K562 (cell line): ENCODE data around the gene PIBF1. TPM values are rescaled to one million over a fixed set of nuclear protein-coding genes. Genes with fewer than 3 reads are reported as not detected.

Source experiments
- COPS2 ChIP-seq: fragments of 450-650 bp; conservative IDR thresholded peaks from 2 replicates; pipeline ENCODE4 v1.6.1; 2016; ENCODE audit warnings: mild to moderate bottlenecking, moderate library complexity
- MTF1 ChIP-seq: fragments of 250-450 bp; sonication (Bioruptor Pico); IDR thresholded peaks from 2 replicates; pipeline ENCODE4 v1.9.0; 2021; ENCODE audit warnings: moderate library complexity, mild to moderate bottlenecking, inconsistent platforms, borderline replicate concordance
- SMAD3 ChIP-seq: fragments of 450-650 bp; formaldehyde crosslinking; conservative IDR thresholded peaks from 2 replicates; pipeline ENCODE4 v1.4.0; 2020; ENCODE audit warnings: mild to moderate bottlenecking
- polyA plus RNA-seq, 8 experiments: library from polyadenylated mRNA; depleted of rRNA in 4 of 8; stranded (reverse) in 5 of 8; unstranded in 3 of 8; fragments of >200 nt; fragmentation: Nextera tagmentation in 2 of 8; fragmentation: Illumina TruSeq in 1 of 8; extraction: Ambion mirVana in 2 of 8; extraction: Trizol in 1 of 8; gene quantifications; 2 replicates each; pipeline versions ENCODE4 v1.2.1 to v1.2.3, GENCODE V29; 2011 to 2014; ENCODE audit warnings: inconsistent platforms in 1 of 8, missing spikeins in 1 of 8
- total RNA-seq, 7 experiments: library from RNA; depleted of rRNA in 6 of 7; stranded (reverse); fragments of >200 nt in 6 of 7; fragmentation: Illumina TruSeq in 2 of 7; extraction: Trizol in 2 of 7; gene quantifications; 2 replicates each; pipeline versions ENCODE4 v1.2.1 to v1.2.3, GENCODE V29; 2011 to 2021; ENCODE audit warnings: low replicate concordance in 1 of 7
- TF ChIP-seq, protein P1 (sequence below): sonication (generic); formaldehyde crosslinking; IDR thresholded peaks from 2 replicates; pipeline ENCODE4 v1.8.0; 2022; ENCODE audit warnings: missing genetic modification reagents, mild to moderate bottlenecking, borderline replicate concordance
- TF ChIP-seq, protein P2 (sequence below): fragments of 450-650 bp; IDR thresholded peaks from 2 replicates; pipeline ENCODE4 v1.7.1; 2018; ENCODE audit warnings: mild to moderate bottlenecking, low read depth; ENCODE audit not compliant: partially characterized antibody

The PIBF1 gene
- total and polyA plus RNA-seq, 9 of the 15 experiments (the other 6 are each of a cell fraction or from before 2014, with no cell fraction given) = 9.1 to 28.8 (median 14.7) TPM

DNA sequence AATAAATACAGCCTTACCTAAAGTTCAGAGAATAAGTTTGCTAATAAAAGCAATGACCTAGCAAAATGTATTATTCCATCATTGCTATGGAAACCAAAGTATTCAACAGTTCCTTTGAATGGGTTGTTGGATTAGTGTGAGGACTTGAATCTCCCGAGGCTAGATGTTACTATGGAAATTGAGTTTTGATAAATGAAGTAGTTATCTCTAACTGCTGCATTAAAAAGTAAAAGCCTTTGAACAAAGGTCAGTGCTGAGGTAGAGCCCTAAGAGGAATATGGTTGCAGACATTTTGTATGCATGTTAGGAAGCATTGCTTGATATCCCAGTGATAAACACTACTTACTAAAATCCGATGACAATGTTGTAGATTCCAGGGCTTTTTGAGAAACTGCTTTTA lies 283.1 kb downstream of the PIBF1 start (continued):
- TF ChIP-seq, protein P1, sequence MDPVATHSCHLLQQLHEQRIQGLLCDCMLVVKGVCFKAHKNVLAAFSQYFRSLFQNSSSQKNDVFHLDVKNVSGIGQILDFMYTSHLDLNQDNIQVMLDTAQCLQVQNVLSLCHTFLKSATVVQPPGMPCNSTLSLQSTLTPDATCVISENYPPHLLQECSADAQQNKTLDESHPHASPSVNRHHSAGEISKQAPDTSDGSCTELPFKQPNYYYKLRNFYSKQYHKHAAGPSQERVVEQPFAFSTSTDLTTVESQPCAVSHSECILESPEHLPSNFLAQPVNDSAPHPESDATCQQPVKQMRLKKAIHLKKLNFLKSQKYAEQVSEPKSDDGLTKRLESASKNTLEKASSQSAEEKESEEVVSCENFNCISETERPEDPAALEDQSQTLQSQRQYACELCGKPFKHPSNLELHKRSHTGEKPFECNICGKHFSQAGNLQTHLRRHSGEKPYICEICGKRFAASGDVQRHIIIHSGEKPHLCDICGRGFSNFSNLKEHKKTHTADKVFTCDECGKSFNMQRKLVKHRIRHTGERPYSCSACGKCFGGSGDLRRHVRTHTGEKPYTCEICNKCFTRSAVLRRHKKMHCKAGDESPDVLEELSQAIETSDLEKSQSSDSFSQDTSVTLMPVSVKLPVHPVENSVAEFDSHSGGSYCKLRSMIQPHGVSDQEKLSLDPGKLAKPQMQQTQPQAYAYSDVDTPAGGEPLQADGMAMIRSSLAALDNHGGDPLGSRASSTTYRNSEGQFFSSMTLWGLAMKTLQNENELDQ (CRISPR knock-in tag) = no peak
- TF ChIP-seq COPS2 = no peak
- TF ChIP-seq SMAD3 (CRISPR knock-in tag) = no peak
- TF ChIP-seq, protein P2, sequence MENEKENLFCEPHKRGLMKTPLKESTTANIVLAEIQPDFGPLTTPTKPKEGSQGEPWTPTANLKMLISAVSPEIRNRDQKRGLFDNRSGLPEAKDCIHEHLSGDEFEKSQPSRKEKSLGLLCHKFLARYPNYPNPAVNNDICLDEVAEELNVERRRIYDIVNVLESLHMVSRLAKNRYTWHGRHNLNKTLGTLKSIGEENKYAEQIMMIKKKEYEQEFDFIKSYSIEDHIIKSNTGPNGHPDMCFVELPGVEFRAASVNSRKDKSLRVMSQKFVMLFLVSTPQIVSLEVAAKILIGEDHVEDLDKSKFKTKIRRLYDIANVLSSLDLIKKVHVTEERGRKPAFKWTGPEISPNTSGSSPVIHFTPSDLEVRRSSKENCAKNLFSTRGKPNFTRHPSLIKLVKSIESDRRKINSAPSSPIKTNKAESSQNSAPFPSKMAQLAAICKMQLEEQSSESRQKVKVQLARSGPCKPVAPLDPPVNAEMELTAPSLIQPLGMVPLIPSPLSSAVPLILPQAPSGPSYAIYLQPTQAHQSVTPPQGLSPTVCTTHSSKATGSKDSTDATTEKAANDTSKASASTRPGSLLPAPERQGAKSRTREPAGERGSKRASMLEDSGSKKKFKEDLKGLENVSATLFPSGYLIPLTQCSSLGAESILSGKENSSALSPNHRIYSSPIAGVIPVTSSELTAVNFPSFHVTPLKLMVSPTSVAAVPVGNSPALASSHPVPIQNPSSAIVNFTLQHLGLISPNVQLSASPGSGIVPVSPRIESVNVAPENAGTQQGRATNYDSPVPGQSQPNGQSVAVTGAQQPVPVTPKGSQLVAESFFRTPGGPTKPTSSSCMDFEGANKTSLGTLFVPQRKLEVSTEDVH = no peak
- TF ChIP-seq MTF1 (CRISPR knock-in tag) = no peak
